OCI-LY7 (cell line): ENCODE data around the gene MEF2B.

Experiments
- EZH2phosphoT487 ChIP-seq: fragments of 200-600 bp; sonication (generic); IDR thresholded peaks from 2 replicates; pipeline ENCODE4 v1.6.1; 2018; ENCODE audit warnings: low read depth, borderline replicate concordance, mild to moderate bottlenecking, mixed run types, antibody characterized with exemption, low read length, moderate library complexity, mixed read lengths
- TF ChIP-seq, protein P1 (sequence below): fragments of 200-600 bp; sonication (generic); conservative IDR thresholded peaks from 2 replicates; pipeline ENCODE4 v1.5.1; 2014; ENCODE audit warnings: mild to moderate bottlenecking, antibody characterized with exemption, low read length, moderate library complexity, mixed read lengths

- TF ChIP-seq, protein P1, sequence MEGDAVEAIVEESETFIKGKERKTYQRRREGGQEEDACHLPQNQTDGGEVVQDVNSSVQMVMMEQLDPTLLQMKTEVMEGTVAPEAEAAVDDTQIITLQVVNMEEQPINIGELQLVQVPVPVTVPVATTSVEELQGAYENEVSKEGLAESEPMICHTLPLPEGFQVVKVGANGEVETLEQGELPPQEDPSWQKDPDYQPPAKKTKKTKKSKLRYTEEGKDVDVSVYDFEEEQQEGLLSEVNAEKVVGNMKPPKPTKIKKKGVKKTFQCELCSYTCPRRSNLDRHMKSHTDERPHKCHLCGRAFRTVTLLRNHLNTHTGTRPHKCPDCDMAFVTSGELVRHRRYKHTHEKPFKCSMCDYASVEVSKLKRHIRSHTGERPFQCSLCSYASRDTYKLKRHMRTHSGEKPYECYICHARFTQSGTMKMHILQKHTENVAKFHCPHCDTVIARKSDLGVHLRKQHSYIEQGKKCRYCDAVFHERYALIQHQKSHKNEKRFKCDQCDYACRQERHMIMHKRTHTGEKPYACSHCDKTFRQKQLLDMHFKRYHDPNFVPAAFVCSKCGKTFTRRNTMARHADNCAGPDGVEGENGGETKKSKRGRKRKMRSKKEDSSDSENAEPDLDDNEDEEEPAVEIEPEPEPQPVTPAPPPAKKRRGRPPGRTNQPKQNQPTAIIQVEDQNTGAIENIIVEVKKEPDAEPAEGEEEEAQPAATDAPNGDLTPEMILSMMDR, result no peak
- TF ChIP-seq EZH2phosphoT487, result no peak
These were observed 44.0 kb downstream of the MEF2B start for GRCh38 chr19:19126102-19126501.
